Measurements from ENCODE around the gene ZNF320.
"Not testable (repeated sequence)": the region's sequence is repeated elsewhere in the genome, so short reads cannot be mapped to it uniquely, and the experiment has no call there.

ZNF320 gene

GRCh38 chr19:52897138-52897935 is at the start of gene ZNF320:
Gene ZNF320 (minus strand): TSS chr19:52897635. CDS start chr19:52890255, 7,380 bp downstream.
- DNase-seq (ENCODE audit: low read depth, low spot score), result peak; percentile 77

GRCh38 chr19:52946322-52947310 is 49.2 kb upstream of the ZNF320 start:
- no peak for DNase-seq (ENCODE audit: low read depth, low spot score)

GRCh38 chr19:52945652-52946321 is 48.4 kb upstream of the ZNF320 start:
- DNase-seq (ENCODE audit: low read depth, low spot score), result no peak

GRCh38 chr19:52944703-52945493 is 47.5 kb upstream of the ZNF320 start:
- DNase-seq (ENCODE audit: low read depth, low spot score), result not testable (repeated sequence)

- no peak for DNase-seq (ENCODE audit: low read depth, low spot score)
Measured at GRCh38 chr19:52943884-52944643, 46.6 kb upstream of the ZNF320 start.

- DNase-seq (ENCODE audit: low read depth, low spot score), result no peak
Measured at GRCh38 chr19:52943134-52943883, 45.9 kb upstream of the ZNF320 start.

- DNase-seq (ENCODE audit: low read depth, low spot score), result no peak
Measured at GRCh38 chr19:52942386-52943133, 45.1 kb upstream of the ZNF320 start.

- no peak for DNase-seq (ENCODE audit: low read depth, low spot score)
Measured at GRCh38 chr19:52941941-52942385, 44.5 kb upstream of the ZNF320 start.

GRCh38 chr19:52941523-52941922 is 44.1 kb upstream of the ZNF320 start:
- not testable (repeated sequence) for DNase-seq (ENCODE audit: low read depth, low spot score)

GRCh38 chr19:52940905-52941304 is 43.5 kb upstream of the ZNF320 start:
- not testable (repeated sequence) for DNase-seq (ENCODE audit: low read depth, low spot score)

- no peak for DNase-seq (ENCODE audit: low read depth, low spot score)
Measured at GRCh38 chr19:52938761-52939160, 41.3 kb upstream of the ZNF320 start.

GRCh38 chr19:52936954-52937325 is 39.5 kb upstream of the ZNF320 start:
- DNase-seq (ENCODE audit: low read depth, low spot score), result no peak

- no peak for DNase-seq (ENCODE audit: low read depth, low spot score)
Measured at GRCh38 chr19:52936151-52936953, 38.9 kb upstream of the ZNF320 start.

- DNase-seq (ENCODE audit: low read depth, low spot score), result no peak
Measured at GRCh38 chr19:52935434-52935833, 38.0 kb upstream of the ZNF320 start.

- DNase-seq (ENCODE audit: low read depth, low spot score), result not testable (repeated sequence)
Measured at GRCh38 chr19:52924641-52925040, 27.2 kb upstream of the ZNF320 start.

GRCh38 chr19:52923778-52924593 is 26.6 kb upstream of the ZNF320 start:
- DNase-seq (ENCODE audit: low read depth, low spot score), result no peak

Data from smooth muscle cell of the brain vasculature (primary cell).